ENCODE measurements around the gene SSH2.

DNA sequence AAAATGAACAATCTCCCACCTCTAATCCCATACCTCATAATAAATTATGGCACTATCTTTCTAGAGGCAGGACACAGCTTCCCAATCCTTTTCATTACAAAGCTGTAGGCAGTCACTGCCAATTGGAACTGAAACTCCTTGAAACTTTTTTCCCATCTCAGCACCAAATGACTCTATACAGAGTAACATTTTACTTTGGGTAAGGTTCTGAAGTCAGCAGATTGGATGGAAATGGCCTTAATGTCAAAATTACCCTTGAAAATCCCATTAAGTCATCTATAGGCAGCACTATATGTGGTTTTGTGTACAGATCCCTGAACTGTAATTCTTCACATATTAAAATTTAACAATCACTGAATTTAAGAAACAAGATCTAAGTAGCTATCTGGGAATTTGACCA is 277.1 kb downstream of the SSH2 start:
- TF ChIP-seq, protein P1, sequence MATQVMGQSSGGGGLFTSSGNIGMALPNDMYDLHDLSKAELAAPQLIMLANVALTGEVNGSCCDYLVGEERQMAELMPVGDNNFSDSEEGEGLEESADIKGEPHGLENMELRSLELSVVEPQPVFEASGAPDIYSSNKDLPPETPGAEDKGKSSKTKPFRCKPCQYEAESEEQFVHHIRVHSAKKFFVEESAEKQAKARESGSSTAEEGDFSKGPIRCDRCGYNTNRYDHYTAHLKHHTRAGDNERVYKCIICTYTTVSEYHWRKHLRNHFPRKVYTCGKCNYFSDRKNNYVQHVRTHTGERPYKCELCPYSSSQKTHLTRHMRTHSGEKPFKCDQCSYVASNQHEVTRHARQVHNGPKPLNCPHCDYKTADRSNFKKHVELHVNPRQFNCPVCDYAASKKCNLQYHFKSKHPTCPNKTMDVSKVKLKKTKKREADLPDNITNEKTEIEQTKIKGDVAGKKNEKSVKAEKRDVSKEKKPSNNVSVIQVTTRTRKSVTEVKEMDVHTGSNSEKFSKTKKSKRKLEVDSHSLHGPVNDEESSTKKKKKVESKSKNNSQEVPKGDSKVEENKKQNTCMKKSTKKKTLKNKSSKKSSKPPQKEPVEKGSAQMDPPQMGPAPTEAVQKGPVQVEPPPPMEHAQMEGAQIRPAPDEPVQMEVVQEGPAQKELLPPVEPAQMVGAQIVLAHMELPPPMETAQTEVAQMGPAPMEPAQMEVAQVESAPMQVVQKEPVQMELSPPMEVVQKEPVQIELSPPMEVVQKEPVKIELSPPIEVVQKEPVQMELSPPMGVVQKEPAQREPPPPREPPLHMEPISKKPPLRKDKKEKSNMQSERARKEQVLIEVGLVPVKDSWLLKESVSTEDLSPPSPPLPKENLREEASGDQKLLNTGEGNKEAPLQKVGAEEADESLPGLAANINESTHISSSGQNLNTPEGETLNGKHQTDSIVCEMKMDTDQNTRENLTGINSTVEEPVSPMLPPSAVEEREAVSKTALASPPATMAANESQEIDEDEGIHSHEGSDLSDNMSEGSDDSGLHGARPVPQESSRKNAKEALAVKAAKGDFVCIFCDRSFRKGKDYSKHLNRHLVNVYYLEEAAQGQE (IDR thresholded peaks at IDR 0.05; ENCODE audit: borderline replicate concordance) = no peak
- TF ChIP-seq, protein P1 (CRISPR knock-in tag; IDR thresholded peaks at IDR 0.05; ENCODE audit: low read depth) = no peak
- TF ChIP-seq YY1 (IDR thresholded peaks at IDR 0.05; ENCODE audit: borderline replicate concordance in 1 of 3, control insufficient read depth in 1 of 3, extremely low read depth in 1 of 3, insufficient read depth in 3 of 3, insufficient read length in 1 of 3, insufficient replicate concordance in 2 of 3, low read depth in 1 of 3, low read length in 2 of 3) (no peak), MAZ (CRISPR knock-in tag; conservative IDR thresholded peaks at IDR 0.05 in 1 of 2, IDR thresholded peaks at IDR 0.05 in 1 of 2) (no peak), NR3C1 (CRISPR knock-in tag; IDR thresholded peaks at IDR 0.05) (no peak)
- TF ChIP-seq, protein P2, sequence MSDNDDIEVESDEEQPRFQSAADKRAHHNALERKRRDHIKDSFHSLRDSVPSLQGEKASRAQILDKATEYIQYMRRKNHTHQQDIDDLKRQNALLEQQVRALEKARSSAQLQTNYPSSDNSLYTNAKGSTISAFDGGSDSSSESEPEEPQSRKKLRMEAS (CRISPR knock-in tag; IDR thresholded peaks at IDR 0.05) = no peak
